ENCODE data around the gene KCNIP1. TPM values are rescaled to one million over a fixed set of nuclear protein-coding genes. Genes with fewer than 3 reads are reported as not detected.

Gene KCNIP1
- total and polyA plus RNA-seq, 2 experiments from 2014 or later, result 0.43 to 0.80 TPM

DNA sequence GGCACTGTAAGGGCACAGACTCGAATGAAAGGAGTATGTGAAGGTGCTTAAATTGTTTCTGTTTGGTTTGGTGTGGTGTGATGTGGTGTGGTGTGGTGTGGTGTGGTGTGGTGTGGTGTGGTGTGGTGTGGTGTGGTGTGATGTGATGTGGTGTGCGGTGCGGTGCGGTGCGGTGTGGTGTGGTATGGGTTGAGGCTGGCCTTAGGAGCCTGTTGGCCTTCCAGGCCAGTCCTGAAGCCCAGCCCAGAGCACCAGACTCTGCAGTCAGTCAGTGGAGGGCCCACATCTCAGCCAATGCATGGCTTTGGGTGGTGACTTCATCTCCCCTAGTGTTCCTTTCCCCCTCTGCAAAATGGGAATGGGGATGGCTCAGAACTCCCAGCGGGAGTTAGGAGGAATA is 85.8 kb downstream of the KCNIP1 start:
- no peak overlapping the region for H2AFZ ChIP-seq
- H3K4me2 ChIP-seq, result no peak overlapping the region
- H3K4me3 ChIP-seq, result no peak overlapping the region
- H3K27ac ChIP-seq, result no peak overlapping the region
- no peak for DNase-seq (ENCODE audit: low spot score)
- no peaks in the 10 kb centered on the region for H3K4me1 ChIP-seq (ENCODE audit: insufficient read depth)
- H3K27me3 ChIP-seq, result no peaks in the 10 kb centered on the region
- H3K79me2 ChIP-seq, result no peaks in the 10 kb centered on the region
- H3K9me2 ChIP-seq (replicated peaks; ENCODE audit: insufficient read depth), result no peaks in the 10 kb centered on the region
- no peak for TF ChIP-seq EZH2 (IDR thresholded peaks at IDR 0.05; ENCODE audit: borderline replicate concordance)
- TF ChIP-seq, protein P1, sequence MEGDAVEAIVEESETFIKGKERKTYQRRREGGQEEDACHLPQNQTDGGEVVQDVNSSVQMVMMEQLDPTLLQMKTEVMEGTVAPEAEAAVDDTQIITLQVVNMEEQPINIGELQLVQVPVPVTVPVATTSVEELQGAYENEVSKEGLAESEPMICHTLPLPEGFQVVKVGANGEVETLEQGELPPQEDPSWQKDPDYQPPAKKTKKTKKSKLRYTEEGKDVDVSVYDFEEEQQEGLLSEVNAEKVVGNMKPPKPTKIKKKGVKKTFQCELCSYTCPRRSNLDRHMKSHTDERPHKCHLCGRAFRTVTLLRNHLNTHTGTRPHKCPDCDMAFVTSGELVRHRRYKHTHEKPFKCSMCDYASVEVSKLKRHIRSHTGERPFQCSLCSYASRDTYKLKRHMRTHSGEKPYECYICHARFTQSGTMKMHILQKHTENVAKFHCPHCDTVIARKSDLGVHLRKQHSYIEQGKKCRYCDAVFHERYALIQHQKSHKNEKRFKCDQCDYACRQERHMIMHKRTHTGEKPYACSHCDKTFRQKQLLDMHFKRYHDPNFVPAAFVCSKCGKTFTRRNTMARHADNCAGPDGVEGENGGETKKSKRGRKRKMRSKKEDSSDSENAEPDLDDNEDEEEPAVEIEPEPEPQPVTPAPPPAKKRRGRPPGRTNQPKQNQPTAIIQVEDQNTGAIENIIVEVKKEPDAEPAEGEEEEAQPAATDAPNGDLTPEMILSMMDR (IDR thresholded peaks at IDR 0.05; ENCODE audit: poor library complexity), result no peak
- TF ChIP-seq EZH2phosphoT487 (IDR thresholded peaks at IDR 0.05; ENCODE audit: low read depth, severe bottlenecking, unreplicated experiment), result no peak
- H3K36me3 ChIP-seq (replicated peaks; ENCODE audit: insufficient read depth, low read depth), result no peaks in the 10 kb centered on the region
- H4K20me1 ChIP-seq (ENCODE audit: insufficient read depth, poor library complexity, severe bottlenecking), result no peaks in the 10 kb centered on the region
- 90% methylated on average over 6 of the region's 6 CpGs for WGBS (ENCODE audit: low lambda C conversion rate, missing lambda C conversion rate)
- no peaks in the 10 kb centered on the region for H3K9me3 ChIP-seq (ENCODE audit: low read depth)

DNA sequence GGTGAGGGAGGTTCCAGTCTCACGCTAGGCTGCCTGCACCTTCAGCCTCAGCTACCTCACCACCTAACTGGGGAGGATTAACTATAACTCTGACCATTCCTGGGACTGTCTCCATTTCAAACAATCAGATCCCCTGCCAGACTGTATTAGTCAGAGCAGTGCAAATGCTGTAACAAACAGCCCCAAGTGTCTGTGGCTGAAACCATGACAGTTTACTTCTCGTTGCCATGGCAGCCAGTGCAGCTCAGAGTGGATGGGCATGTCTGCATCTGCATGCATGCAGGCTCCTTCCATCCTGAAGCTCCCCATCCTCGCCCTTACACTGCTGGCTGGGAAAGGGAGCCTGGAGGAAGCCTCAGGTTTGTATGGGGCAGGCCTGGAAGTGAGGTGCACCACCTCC is 86.7 kb downstream of the KCNIP1 start:
- Histone ChIP-seq H3K9me2 (replicated peaks; ENCODE audit: insufficient read depth) (no peaks in the 10 kb centered on the region), H2AFZ (no peak overlapping the region), H3K4me2 (no peak overlapping the region), H3K27me3 (no peaks in the 10 kb centered on the region), H4K20me1 (ENCODE audit: insufficient read depth, poor library complexity, severe bottlenecking) (no peaks in the 10 kb centered on the region), H3K79me2 (no peaks in the 10 kb centered on the region), H3K36me3 (replicated peaks; ENCODE audit: insufficient read depth, low read depth) (no peaks in the 10 kb centered on the region), H3K4me1 (ENCODE audit: insufficient read depth) (no peaks in the 10 kb centered on the region), H3K4me3 (no peak overlapping the region), H3K27ac (no peak overlapping the region), H3K9me3 (ENCODE audit: low read depth) (no peaks in the 10 kb centered on the region)
- DNase-seq (ENCODE audit: low spot score), result no peak
- no peak for TF ChIP-seq EZH2 (IDR thresholded peaks at IDR 0.05; ENCODE audit: borderline replicate concordance)
- no peak for TF ChIP-seq EZH2phosphoT487 (IDR thresholded peaks at IDR 0.05; ENCODE audit: low read depth, severe bottlenecking, unreplicated experiment)
- TF ChIP-seq, protein P1 (IDR thresholded peaks at IDR 0.05; ENCODE audit: poor library complexity), result no peak
- 57% methylated on average over 3 of the region's 3 CpGs for WGBS (ENCODE audit: low lambda C conversion rate, missing lambda C conversion rate)

DNA sequence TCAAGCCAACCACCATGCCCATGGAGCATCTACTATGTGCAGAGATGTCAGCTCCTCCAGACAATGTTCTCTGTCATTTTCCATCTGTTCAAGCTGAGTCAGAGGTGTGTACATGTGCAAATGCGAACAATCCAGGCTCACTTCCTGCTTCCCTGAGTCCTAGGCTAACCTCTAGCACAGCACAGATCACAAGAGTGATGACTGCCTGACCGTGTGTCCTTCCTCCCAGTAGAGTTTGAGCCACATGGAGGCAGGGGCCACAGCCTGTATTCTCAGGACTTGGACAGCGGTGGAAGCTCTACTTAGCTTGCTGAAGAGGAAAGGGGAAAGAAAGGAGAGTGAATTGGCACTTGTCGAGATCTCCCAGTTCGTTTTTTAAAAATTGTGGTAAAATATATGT is 87.2 kb downstream of the KCNIP1 start:
- H3K27ac ChIP-seq, result no peak overlapping the region
- no peaks in the 10 kb centered on the region for H4K20me1 ChIP-seq (ENCODE audit: insufficient read depth, poor library complexity, severe bottlenecking)
- no peak for DNase-seq (ENCODE audit: low spot score)
- no peak overlapping the region for H3K4me3 ChIP-seq
- no peaks in the 10 kb centered on the region for H3K27me3 ChIP-seq
- H3K9me2 ChIP-seq (replicated peaks; ENCODE audit: insufficient read depth), result no peaks in the 10 kb centered on the region
- no peak for TF ChIP-seq EZH2phosphoT487 (IDR thresholded peaks at IDR 0.05; ENCODE audit: low read depth, severe bottlenecking, unreplicated experiment)
- TF ChIP-seq, protein P1 (IDR thresholded peaks at IDR 0.05; ENCODE audit: poor library complexity), result no peak
- no peak for TF ChIP-seq EZH2 (IDR thresholded peaks at IDR 0.05; ENCODE audit: borderline replicate concordance)
- H2AFZ ChIP-seq, result no peak overlapping the region
- no peaks in the 10 kb centered on the region for H3K79me2 ChIP-seq
- H3K4me2 ChIP-seq, result no peak overlapping the region
- H3K9me3 ChIP-seq (ENCODE audit: low read depth), result no peaks in the 10 kb centered on the region
- H3K4me1 ChIP-seq (ENCODE audit: insufficient read depth), result no peaks in the 10 kb centered on the region
- WGBS (ENCODE audit: low lambda C conversion rate, missing lambda C conversion rate), result 82% methylated on average over 5 of the region's 5 CpGs
- no peaks in the 10 kb centered on the region for H3K36me3 ChIP-seq (replicated peaks; ENCODE audit: insufficient read depth, low read depth)

Measured in hepatocyte (in vitro differentiated cells).